22Rv1 (cell line): ENCODE measurements around the gene CD2AP.

Experiments used
- CTCF ChIP-seq: fragments of 450-650 bp; IDR thresholded peaks from 2 replicates; pipeline ENCODE4 v1.5.1; 2017; ENCODE audit warnings: mild to moderate bottlenecking
- ZFX ChIP-seq: fragments of 450-650 bp; IDR thresholded peaks from 2 replicates; pipeline ENCODE4 v1.6.1; 2017; ENCODE audit warnings: antibody characterized with exemption, borderline replicate concordance

- TF ChIP-seq CTCF (no peak), ZFX (no peak)
Observed at GRCh38 chr6:47483853-47484546, 6.4 kb downstream of the CD2AP start.
